ENCODE data around the gene PNCK.
A peak's percentile ranks its signal among the peaks of the same experiment; 100 is the strongest.

PNCK gene

DNA sequence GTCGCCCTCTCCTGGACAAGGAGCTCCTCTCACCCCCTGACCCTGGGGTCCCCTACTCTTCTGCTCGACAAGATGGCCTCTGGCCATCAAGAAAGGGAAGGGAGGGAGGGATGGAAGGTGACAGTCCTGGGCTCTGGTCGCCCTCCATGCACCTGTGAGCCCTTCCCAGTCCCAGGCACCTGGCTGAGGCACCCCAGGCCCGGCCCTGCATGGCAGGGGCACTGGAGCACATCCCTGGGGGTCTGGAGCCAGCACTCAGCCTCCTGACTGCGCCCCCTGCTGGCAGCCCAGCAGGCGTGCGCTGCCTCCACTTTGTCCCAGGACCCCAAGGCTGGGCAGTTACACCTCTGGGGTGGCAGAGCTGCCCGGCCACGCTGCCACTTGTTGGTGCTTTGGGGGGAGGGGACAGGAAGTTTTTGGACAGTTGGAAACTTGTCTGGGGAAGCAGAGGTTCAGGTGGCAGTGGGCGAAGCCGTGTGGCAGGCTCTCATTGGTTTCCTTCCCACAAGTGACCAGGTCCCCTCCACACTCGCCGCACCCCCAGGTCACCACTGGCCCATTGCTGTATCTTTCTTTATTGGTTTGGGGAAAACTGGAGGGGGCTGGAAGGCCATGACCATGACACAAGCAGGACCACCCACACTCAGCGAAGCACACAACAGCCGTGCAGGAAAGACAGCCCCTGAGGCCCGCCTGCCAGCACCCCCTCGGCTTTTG lies 4.3 kb downstream of the PNCK start:
- peak; percentile 46 to 60 for DNase-seq
- no peak for TF ChIP-seq POLR2A (IDR thresholded peaks at IDR 0.05; ENCODE audit: low read length)
- TF ChIP-seq GATA1 (IDR thresholded peaks at IDR 0.05; ENCODE audit: low read depth, low read length): no peak

DNA sequence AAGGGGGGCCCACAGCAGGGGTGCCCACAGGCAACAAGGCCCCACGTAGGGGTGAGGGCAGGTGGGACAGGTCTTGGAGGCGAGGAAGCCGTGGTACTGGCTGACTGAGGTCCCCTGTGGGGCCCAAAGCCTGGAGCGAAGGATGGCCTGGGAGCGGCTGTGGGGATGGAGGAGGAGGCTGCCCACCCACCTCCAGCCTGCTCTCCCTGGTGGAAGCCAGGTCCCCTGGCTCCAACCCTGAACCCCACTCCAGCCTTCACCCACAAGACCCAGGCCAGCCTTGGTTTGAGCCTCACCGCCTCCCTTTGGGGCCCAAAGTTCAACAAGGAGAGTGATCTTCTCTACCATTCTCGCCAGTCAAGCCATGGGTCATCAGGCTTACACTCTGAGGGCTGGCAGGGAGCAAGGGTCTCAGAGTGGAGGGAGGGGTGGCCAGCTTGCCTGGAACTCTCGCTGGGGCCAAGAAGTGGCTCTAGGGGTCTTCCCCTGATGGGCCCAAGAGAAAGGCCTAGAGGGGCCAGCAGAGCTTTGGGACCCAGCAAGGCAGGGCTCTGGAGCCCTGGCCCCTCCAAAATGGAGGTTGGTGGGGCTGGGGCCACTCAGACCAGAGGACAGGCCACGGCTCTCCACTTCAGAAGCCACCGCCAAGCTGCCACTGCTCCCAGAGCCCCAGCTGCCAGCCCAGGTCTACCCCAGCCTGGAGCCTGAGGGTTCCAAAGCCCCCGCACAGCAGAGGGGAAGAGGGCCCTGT lies 5.0 kb downstream of the PNCK start:
- DNase-seq: no peak
- TF ChIP-seq GATA1 (IDR thresholded peaks at IDR 0.05; ENCODE audit: low read depth, low read length): no peak
- TF ChIP-seq POLR2A (IDR thresholded peaks at IDR 0.05; ENCODE audit: low read length): no peak

GRCh38 chrX:153667956-153668396 lies 5.6 kb downstream of the PNCK start:
- TF ChIP-seq POLR2A (IDR thresholded peaks at IDR 0.05; ENCODE audit: low read length): no peak
- no peak for TF ChIP-seq GATA1 (IDR thresholded peaks at IDR 0.05; ENCODE audit: low read depth, low read length)
- DNase-seq: peak; percentile 78 to 84

GRCh38 chrX:153667281-153667955 lies 6.2 kb downstream of the PNCK start:
- TF ChIP-seq GATA1 (IDR thresholded peaks at IDR 0.05; ENCODE audit: low read depth, low read length): no peak
- no peak for TF ChIP-seq POLR2A (IDR thresholded peaks at IDR 0.05; ENCODE audit: low read length)
- DNase-seq: no peak

DNA sequence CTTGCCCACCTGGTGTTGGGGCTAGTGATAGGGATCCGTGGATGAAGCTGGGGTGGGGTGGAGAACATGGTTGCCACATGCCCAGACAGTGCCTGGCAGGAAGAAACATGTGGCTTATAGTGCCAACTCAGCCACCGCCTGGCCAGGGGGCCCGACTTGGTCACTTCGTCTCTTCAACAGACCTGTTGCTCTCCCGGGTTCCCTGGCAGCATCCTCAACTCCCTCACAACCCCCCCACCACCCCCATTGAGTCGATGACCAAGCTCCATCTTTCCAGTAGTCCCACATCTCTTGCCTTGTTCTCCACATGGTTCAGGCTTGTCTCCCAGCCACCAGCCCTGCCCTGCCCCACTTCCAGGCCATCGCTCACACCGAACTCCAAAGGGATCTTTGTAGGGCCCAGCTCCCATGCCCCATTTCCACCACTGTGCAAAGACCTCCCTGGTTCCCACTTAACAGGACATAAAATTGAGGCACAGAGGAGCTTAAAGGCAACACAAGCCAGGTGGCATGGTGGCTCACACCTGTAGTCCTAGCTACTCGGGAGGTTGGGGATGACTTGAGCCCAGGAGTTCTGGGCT lies 7.8 kb downstream of the PNCK start:
- TF ChIP-seq POLR2A (IDR thresholded peaks at IDR 0.05; ENCODE audit: low read length) (no peak), GATA1 (IDR thresholded peaks at IDR 0.05; ENCODE audit: low read depth, low read length) (no peak)
- no peak for DNase-seq

DNA sequence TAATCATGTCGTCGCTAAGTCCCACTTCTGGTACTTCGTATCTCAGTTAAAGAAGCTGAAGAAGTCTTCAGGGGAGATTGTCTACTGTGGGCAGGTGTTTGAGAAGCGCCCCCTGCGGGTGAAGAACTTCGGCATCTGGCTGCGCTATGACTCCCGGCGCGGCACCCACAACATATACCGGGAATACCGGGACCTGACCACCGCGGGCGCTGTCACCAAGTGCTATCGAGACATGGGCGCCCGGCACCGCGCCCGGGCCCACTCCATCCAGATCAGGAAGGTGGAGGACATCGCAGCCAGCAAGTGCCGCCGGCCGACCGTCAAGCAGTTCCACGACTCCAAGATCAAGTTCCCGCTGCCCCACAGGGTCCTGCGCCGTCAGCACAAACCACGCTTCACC lies 11.3 kb downstream of the PNCK start:
- peak; percentile 43 to 69 for DNase-seq
- no peak for TF ChIP-seq GATA1 (IDR thresholded peaks at IDR 0.05; ENCODE audit: low read depth, low read length)
- TF ChIP-seq POLR2A (IDR thresholded peaks at IDR 0.05; ENCODE audit: low read length): no peak

GRCh38 chrX:153659268-153659667 lies 14.3 kb downstream of the PNCK start:
- no peak for DNase-seq
- TF ChIP-seq POLR2A (IDR thresholded peaks at IDR 0.05; ENCODE audit: low read length): no peak
- no peak for TF ChIP-seq GATA1 (IDR thresholded peaks at IDR 0.05; ENCODE audit: low read depth, low read length)

DNA sequence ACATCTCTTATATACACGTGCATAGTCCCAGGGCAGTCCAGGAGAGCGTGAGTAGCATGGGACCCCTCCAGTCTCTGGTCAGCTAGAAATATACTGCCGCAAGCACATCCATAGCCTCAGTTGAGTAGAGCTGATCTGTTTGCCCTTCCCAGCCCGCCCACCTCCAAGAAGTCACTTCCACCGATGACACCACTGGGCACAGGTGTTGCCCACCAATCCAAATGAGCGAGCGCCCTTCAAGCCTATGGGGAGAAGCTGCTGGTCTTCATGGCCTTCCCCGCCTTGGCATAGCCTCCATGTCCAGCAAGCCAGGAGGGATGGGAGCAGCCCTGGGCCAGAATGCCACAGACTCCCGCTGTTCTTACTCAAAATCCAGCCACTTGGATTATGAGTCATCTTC lies 16.5 kb downstream of the PNCK start:
- no peak for DNase-seq
- TF ChIP-seq GATA1 (IDR thresholded peaks at IDR 0.05; ENCODE audit: low read depth, low read length) (no peak), POLR2A (IDR thresholded peaks at IDR 0.05; ENCODE audit: low read length) (no peak)

- no peak for TF ChIP-seq POLR2A (IDR thresholded peaks at IDR 0.05; ENCODE audit: low read length)
- TF ChIP-seq GATA1 (IDR thresholded peaks at IDR 0.05; ENCODE audit: low read depth, low read length): no peak
- no peak for DNase-seq
Measured at GRCh38 chrX:153653556-153653955, 20.1 kb downstream of the PNCK start.

DNA sequence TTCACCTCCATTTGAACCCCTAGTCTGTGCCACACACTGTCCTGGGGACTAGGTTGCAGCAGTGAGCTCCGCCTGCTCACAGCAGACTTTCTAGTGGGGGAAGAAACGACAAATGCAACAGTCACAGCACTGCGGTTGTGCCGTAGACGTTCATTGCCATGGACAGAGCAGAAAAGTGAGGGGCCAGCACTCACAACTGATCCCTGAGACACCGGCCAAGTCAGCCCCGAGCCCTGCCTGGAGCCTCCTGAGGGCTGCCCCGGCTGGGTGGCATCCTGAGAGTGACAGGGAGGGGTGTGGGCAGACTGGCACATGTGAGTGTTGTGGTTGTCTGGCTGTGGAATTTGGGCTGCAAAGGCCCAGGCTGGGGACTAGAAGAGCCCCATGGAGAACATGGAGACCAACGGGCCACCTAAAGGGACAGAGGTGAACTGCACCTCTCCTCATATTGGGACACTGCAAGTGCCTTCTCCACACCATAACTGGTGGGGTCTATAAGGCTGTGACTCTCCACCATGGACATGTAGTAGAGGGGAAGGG lies 22.0 kb downstream of the PNCK start:
- DNase-seq: peak in 1 of 2 experiments; percentile 10
- TF ChIP-seq GATA1 (IDR thresholded peaks at IDR 0.05; ENCODE audit: low read depth, low read length) (no peak), POLR2A (IDR thresholded peaks at IDR 0.05; ENCODE audit: low read length) (no peak)

GRCh38 chrX:153650959-153651358 lies 22.7 kb downstream of the PNCK start:
- TF ChIP-seq GATA1 (IDR thresholded peaks at IDR 0.05; ENCODE audit: low read depth, low read length): no peak
- TF ChIP-seq POLR2A (IDR thresholded peaks at IDR 0.05; ENCODE audit: low read length): no peak
- DNase-seq: no peak

DNA sequence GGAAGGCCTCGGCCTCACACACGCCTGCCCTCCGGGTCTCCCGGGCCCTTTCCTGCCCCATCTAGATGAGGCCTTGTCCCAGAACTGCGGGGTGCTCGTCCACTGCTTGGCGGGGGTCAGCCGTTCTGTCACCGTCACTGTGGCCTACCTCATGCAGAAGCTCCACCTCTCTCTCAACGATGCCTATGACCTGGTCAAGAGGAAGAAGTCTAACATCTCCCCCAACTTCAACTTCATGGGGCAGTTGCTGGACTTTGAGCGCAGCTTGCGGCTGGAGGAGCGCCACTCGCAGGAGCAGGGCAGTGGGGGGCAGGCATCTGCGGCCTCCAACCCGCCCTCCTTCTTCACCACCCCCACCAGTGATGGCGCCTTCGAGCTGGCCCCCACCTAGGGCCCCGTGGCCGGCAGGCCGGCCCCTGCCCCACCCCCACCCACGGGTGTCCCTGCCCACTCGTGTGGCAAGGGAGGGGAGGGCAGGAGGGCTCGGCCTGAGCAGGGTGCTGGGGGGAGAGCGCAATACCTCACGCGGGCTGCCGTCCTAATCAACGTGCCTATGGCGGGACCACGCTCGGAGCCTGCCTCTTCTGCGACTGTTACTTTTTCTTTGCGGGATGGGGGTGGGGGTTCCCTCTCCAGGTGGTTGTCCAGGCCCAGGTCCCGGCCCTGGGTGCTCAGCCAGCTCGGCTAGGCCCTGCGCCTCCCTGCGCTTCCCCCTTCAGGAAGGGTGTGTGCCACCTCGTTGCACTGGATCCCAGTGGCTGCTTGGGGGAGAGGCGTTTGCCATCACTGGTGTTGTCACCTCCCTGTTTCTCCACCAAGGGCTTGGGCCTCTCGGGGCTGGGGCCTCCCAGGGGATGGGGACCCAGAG lies 23.5 kb downstream of the PNCK start:
- no peak for DNase-seq
- TF ChIP-seq POLR2A (IDR thresholded peaks at IDR 0.05; ENCODE audit: low read length): no peak
- TF ChIP-seq GATA1 (IDR thresholded peaks at IDR 0.05; ENCODE audit: low read depth, low read length): no peak

Measured in erythroblast (primary cell).